Vagina (tissue), 2 donors: ENCODE data around the gene CLTB. TPM values are rescaled to one million over a fixed set of nuclear protein-coding genes. Genes with fewer than 3 reads are reported as not detected.
A peak's percentile ranks its signal among the peaks of the same experiment; 100 is the strongest.

Experiments used
- DNase-seq, 2 donors: peaks; one replicate each; pipeline ENCODE4 v3.0.0-alpha.2; 2017; ENCODE audit errors: extremely low spot score in 2 of 2
- H3K27ac ChIP-seq: fragments of 200-600 bp; sonication (generic); one replicate; pipeline ENCODE4 v1.5.1; 2019
- H3K27me3 ChIP-seq: fragments of 200-600 bp; sonication (generic); one replicate; pipeline ENCODE4 v1.5.1; 2019
- H3K36me3 ChIP-seq, 2 donors: fragments of 200-600 bp; sonication (generic); one replicate each; pipeline ENCODE4 v1.5.1; 2017 to 2019
- H3K4me1 ChIP-seq: fragments of 200-600 bp; sonication (generic); one replicate; pipeline ENCODE4 v1.5.1; 2019
- H3K4me3 ChIP-seq, 2 donors: fragments of 200-600 bp; sonication (generic); 1 replicate in 1 of 2; 2 replicates in 1 of 2; pipeline ENCODE4 v1.5.1; 2016 to 2019
- H3K9me3 ChIP-seq: fragments of 200-600 bp; sonication (generic); one replicate; pipeline ENCODE4 v1.5.1; 2019
- POLR2A ChIP-seq, 2 donors: fragments of 450-650 bp; IDR thresholded peaks; one replicate each; pipeline ENCODE4 v1.6.1; 2017; ENCODE audit warnings: antibody characterized with exemption in 2 of 2, mild to moderate bottlenecking in 2 of 2, moderate library complexity in 2 of 2
- POLR2AphosphoS5 ChIP-seq, 2 donors: sonication (generic); formaldehyde crosslinking; IDR thresholded peaks; one replicate each; pipeline ENCODE4 v1.9.0; 2017; ENCODE audit warnings: antibody characterized with exemption in 2 of 2, mild to moderate bottlenecking in 2 of 2, low read depth in 1 of 2; ENCODE audit not compliant: insufficient read depth in 1 of 2
- intact Hi-C: fragments of 100-400 bp; cut with DNase I; formaldehyde crosslinking; loops from one replicate; pipeline ENCODE4 v1.15.1; 2023
- total RNA-seq: library from RNA; depleted of rRNA; stranded (reverse); fragments of >200 nt; gene quantifications from one replicate; pipeline ENCODE4 v1.2.3, GENCODE V29; 2016
- TF ChIP-seq, protein P1 (sequence below), 3 experiments: fragments of 450-650 bp in 2 of 3; fragments of 200-600 bp in 1 of 3; sonication (generic) in 1 of 3; IDR thresholded peaks; one replicate each; pipeline ENCODE4 v1.5.1; 2017 to 2019; ENCODE audit warnings: antibody characterized with exemption in 3 of 3, mild to moderate bottlenecking in 2 of 3, moderate library complexity in 2 of 3

CLTB gene
- total RNA-seq, 1 donor from 2014 or later, result 254 TPM

DNA sequence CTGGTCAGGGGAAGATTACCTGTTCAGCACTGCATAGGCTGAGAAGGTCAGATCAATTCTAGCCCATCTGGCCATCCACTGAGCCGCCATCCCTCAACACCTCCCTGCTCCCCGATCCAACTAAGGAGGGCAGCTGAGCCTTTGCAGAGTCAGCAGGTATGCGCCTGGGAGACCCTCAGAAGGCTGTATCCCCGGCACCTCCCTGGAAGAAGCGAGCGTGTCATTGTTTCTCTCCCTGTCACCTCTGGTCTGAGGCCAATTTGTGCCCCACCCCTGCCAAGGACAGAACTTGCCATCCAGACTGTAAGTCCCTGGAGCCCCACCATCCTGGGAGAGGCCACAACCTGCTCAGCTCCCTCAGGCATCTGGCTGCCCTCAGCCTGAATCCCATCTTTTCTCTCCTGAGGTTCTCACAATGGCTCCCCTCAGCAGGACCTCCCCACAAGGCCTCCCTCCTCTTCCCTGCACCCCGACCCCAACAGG, 2.6 kb downstream of the CLTB start:
- H3K27ac ChIP-seq, result peak overlapping the region; percentile 95
- H3K4me3 ChIP-seq, result peak overlapping the region in 1 of 2 donors; percentile 94
- DNase-seq, result no peak
- intact Hi-C loops, result no loop called here
- H3K36me3 ChIP-seq, result peaks cover 0 to 9% of the 10 kb centered on the region in 2 donors
- TF ChIP-seq POLR2A (IDR thresholded peaks at IDR 0.05) (no peak), POLR2AphosphoS5 (IDR thresholded peaks at IDR 0.05; ENCODE audit: insufficient read depth in 1 of 2, low read depth in 1 of 2) (no peak)
- TF ChIP-seq, protein P1, sequence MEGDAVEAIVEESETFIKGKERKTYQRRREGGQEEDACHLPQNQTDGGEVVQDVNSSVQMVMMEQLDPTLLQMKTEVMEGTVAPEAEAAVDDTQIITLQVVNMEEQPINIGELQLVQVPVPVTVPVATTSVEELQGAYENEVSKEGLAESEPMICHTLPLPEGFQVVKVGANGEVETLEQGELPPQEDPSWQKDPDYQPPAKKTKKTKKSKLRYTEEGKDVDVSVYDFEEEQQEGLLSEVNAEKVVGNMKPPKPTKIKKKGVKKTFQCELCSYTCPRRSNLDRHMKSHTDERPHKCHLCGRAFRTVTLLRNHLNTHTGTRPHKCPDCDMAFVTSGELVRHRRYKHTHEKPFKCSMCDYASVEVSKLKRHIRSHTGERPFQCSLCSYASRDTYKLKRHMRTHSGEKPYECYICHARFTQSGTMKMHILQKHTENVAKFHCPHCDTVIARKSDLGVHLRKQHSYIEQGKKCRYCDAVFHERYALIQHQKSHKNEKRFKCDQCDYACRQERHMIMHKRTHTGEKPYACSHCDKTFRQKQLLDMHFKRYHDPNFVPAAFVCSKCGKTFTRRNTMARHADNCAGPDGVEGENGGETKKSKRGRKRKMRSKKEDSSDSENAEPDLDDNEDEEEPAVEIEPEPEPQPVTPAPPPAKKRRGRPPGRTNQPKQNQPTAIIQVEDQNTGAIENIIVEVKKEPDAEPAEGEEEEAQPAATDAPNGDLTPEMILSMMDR (IDR thresholded peaks at IDR 0.05), result no peak
- H3K27me3 ChIP-seq, result no peaks in the 10 kb centered on the region
- peaks cover 67% of the 10 kb centered on the region for H3K4me1 ChIP-seq
- H3K9me3 ChIP-seq, result no peaks in the 10 kb centered on the region

DNA sequence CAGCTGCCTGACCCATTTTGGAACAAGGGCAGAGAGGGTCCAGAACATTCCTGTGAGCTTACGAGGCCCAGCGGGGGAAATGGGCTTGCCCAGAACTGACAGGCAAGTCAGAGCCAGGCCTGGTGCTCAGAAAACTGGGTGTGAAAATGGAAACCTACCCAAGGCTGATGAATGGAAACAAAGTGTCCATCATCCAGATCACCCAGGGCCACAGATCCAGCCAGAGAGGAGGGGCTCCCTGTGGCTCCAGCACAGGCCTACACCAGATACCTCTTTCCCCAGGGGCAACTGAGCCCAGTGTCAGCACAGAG, 3.1 kb downstream of the CLTB start:
- no peak for DNase-seq
- intact Hi-C loops, result no loop called here
- H3K27me3 ChIP-seq, result no peaks in the 10 kb centered on the region
- no peak for TF ChIP-seq POLR2AphosphoS5 (IDR thresholded peaks at IDR 0.05; ENCODE audit: insufficient read depth in 1 of 2, low read depth in 1 of 2)
- TF ChIP-seq, protein P1 (IDR thresholded peaks at IDR 0.05), result no peak
- no peak for TF ChIP-seq POLR2A (IDR thresholded peaks at IDR 0.05)
- peaks cover 0 to 14% of the 10 kb centered on the region in 2 donors for H3K36me3 ChIP-seq
- peak overlapping the region in 1 of 2 donors; percentile 94 for H3K4me3 ChIP-seq
- H3K27ac ChIP-seq, result peak overlapping the region; percentile 95
- no peaks in the 10 kb centered on the region for H3K9me3 ChIP-seq
- peaks cover 73% of the 10 kb centered on the region for H3K4me1 ChIP-seq

DNA sequence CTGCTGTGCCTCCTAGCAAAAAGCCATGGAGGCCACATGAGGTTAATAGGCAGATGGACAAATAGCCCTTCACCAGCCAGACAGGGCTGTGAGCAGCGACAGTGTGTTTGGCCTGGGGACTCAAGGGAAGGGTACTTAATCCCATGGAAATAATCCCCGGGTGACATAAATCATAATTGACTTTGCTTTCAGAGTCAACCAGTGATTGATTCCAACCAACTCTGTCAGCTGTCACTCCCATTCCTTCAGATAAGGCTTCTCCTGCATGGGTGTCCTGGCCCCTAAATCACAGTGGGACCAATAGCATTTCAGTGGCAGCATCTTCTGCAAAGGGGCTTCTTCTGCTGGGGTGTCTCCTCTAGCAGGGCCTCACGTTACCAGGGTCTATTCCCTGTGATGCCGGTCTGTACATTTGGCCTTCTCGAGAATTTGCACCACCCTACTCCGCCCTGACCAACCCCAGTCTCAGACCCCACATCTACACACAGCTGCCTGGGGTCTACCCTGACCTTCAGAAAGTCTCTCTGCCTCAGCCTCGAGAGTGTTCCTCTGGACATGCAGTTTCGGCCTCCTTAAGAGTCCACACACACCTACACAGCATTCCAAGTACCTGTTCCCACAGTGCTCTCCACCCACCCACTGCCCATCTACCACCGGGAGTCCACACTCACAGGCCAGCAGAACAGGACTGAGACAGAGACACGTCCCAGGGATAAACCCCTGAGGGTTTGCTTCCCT, 3.7 kb downstream of the CLTB start:
- DNase-seq, result no peak
- intact Hi-C loops, result no loop called here
- H3K9me3 ChIP-seq, result no peaks in the 10 kb centered on the region
- TF ChIP-seq, protein P1 (IDR thresholded peaks at IDR 0.05), result no peak
- TF ChIP-seq POLR2AphosphoS5 (IDR thresholded peaks at IDR 0.05; ENCODE audit: insufficient read depth in 1 of 2, low read depth in 1 of 2) (no peak), POLR2A (IDR thresholded peaks at IDR 0.05) (no peak)
- H3K27ac ChIP-seq, result peak overlapping the region; percentile 95
- H3K27me3 ChIP-seq, result no peaks in the 10 kb centered on the region
- H3K4me1 ChIP-seq, result peaks cover 78% of the 10 kb centered on the region
- peaks cover 0 to 19% of the 10 kb centered on the region in 2 donors for H3K36me3 ChIP-seq
- peak overlapping the region in 1 of 2 donors; percentile 94 for H3K4me3 ChIP-seq

DNA sequence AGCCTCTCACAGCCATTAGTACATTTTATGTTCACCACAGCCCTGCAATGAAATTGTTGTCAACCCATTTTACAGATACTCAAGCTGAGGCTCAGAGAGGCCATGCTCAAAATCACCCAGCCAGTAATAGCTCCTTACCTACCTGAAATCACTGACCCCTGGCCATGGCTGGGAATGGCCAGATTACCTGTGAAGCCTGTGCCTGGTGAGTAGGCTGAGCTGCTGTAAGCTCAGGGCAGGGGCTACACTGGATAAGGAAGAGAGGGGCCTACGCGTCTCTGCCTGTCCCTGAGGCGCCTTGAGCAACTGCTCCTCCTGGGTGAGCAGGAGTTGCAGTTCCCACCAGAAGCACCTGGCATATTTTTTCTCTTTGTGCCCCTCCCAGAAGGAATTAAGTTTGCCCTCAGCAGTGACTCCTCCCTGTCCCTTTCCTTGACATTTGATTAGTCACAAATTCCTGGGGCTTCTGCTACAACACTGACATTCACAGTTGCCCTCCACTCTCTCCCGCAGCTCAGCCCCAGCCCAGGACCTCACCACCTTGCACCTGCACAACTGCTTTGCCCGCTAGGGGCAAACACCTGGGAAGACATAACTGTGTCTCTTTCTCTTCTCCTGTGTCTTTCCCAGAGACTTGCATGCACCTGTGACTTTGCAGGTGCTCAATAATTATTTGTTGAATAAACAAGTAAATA, 5.7 kb downstream of the CLTB start:
- intact Hi-C loops, result no loop called here
- TF ChIP-seq POLR2AphosphoS5 (IDR thresholded peaks at IDR 0.05; ENCODE audit: insufficient read depth in 1 of 2, low read depth in 1 of 2) (peak in 1 of 2 donors; percentile 32), POLR2A (IDR thresholded peaks at IDR 0.05) (no peak)
- H3K4me3 ChIP-seq, result peak overlapping the region in 1 of 2 donors; percentile 8
- peaks cover 85% of the 10 kb centered on the region for H3K4me1 ChIP-seq
- H3K27ac ChIP-seq, result peak overlapping the region; percentile 95
- no peaks in the 10 kb centered on the region for H3K9me3 ChIP-seq
- DNase-seq, result no peak
- H3K36me3 ChIP-seq, result peaks cover 0 to 26% of the 10 kb centered on the region in 2 donors
- no peaks in the 10 kb centered on the region for H3K27me3 ChIP-seq

DNA sequence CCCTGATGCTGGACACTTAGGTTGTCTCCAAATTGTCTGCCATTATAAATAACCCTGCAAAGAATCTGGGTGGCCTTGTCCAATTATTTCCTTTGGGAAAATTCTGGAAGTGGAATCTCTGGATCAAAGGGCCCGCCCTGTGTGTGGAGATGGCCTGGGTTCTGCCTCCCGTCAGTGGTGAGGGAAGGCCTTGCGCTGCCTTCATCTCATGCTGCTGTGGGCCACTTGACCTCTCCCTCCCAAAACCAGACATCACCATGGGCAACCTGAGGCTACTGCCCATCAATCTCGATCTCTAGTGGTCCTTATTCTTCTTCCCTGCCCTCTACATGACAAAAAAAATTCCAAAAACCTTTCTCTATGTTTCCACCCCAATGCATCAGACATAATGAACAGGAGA, 6.6 kb downstream of the CLTB start:
- TF ChIP-seq, protein P1 (IDR thresholded peaks at IDR 0.05), result no peak
- TF ChIP-seq POLR2AphosphoS5 (IDR thresholded peaks at IDR 0.05; ENCODE audit: insufficient read depth in 1 of 2, low read depth in 1 of 2) (no peak), POLR2A (IDR thresholded peaks at IDR 0.05) (no peak)
- Histone ChIP-seq H3K36me3 (peaks cover 0 to 32% of the 10 kb centered on the region in 2 donors), H3K27me3 (no peaks in the 10 kb centered on the region), H3K4me3 (no peak overlapping the region), H3K27ac (peak overlapping the region; percentile 58), H3K9me3 (no peaks in the 10 kb centered on the region), H3K4me1 (peaks cover 77% of the 10 kb centered on the region)
- intact Hi-C loops, result no loop called here
- DNase-seq, result no peak
